HG03571 (cell line): ENCODE results near the gene PCBP4.

Source experiments
- ATAC-seq: cut with Tn5 transposase; IDR thresholded peaks from one replicate; pipeline ENCODE4 v1.9.1; 2021; ENCODE audit not compliant: unreplicated experiment

Gene PCBP4

DNA sequence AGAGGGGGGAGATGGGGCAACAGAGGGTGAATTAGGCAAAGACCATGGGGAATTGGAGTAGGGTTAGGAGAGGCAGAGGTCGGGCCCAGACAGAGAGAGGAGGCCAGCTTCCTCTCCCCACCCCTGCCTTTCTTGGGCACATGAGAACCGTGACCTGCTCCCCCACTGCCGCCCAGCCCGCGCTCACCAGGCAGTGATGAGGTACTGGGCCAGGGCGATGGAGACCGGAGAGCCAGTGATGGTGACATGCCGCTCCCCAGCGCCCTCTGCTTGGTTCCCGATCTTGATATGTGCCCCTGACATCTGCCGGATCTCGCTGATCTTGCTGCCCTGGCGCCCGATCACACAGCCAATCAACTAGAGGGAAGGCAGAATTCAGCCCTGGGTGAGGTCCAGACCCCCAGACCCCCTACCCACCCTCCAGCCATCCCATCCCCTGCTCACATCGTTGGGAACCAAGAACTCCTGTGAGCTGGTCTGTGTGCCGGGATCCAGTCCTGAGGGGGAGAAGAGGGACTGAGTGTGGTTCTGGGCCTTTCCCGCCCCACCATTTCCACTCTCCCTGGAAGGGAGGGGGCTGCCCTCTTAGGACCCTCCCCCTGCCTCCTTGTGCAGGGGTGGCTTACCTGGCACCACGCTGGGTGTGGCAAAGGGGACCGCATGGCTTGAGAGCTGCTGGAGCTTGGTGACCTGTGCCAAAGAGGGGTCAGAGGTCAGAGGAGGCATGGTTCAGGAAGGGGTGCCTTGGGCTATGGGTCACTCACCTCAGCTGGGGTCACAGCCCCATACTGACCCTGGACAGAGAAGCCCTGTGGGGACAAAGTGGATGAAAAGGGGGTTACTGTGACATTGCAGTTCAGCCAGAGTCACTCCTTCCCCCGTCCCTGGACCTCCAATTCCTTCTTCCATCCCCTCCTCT lies 8.4 kb downstream of the PCBP4 start:
- no peak for ATAC-seq

DNA sequence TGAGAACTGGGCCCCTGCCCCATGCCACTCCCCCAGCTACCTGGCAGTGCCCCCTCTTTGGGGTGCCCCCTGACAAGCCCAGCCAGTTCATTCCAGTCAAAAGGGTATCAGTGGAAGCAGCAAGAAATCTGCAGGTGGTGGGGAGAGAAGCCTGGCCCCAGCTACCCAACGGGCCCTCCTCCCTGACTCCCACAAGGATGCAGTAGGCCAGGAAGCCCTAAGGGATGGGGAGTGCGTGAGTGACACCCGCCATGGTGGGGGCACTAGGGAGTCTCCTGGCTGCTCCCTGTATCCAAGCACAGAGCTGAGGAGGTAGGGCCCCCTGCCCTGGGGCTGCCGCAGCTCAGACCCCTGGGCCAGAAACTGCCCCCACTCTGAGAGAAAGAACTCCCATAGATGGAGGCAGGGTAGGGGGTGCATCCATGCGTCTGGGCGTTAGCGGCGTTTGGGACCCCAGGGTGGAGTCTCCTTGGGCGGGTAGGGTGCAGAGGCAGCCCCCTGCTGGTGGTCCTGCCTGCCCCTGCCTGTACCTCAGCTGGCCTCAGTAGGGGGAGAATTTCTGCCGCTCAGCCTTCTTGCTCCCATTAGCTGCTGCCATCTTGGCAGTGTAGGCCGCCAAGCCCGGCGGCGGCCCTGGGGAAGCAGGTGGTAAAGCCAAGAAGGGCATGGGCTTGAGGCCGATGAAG lies 9.6 kb downstream of the PCBP4 start:
- ATAC-seq: no peak

DNA sequence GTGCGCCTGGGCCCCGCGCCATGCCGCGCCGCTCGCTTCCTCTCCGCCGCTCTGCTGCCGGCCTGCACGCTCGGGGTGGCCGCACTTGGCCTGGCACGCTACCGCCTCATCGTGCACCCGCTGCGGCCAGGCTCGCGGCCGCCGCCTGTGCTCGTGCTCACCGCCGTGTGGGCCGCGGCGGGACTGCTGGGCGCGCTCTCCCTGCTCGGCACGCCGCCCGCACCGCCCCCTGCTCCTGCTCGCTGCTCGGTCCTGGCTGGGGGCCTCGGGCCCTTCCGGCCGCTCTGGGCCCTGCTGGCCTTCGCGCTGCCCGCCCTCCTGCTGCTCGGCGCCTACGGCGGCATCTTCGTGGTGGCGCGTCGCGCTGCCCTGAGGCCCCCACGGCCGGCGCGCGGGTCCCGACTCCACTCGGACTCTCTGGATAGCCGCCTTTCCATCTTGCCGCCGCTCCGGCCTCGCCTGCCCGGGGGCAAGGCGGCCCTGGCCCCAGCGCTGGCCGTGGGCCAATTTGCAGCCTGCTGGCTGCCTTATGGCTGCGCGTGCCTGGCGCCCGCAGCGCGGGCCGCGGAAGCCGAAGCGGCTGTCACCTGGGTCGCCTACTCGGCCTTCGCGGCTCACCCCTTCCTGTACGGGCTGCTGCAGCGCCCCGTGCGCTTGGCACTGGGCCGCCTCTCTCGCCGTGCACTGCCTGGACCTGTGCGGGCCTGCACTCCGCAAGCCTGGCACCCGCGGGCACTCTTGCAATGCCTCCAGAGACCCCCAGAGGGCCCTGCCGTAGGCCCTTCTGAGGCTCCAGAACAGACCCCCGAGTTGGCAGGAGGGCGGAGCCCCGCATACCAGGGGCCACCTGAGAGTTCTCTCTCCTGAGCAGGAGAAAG lies 11.1 kb downstream of the PCBP4 start:
- no peak for ATAC-seq

DNA sequence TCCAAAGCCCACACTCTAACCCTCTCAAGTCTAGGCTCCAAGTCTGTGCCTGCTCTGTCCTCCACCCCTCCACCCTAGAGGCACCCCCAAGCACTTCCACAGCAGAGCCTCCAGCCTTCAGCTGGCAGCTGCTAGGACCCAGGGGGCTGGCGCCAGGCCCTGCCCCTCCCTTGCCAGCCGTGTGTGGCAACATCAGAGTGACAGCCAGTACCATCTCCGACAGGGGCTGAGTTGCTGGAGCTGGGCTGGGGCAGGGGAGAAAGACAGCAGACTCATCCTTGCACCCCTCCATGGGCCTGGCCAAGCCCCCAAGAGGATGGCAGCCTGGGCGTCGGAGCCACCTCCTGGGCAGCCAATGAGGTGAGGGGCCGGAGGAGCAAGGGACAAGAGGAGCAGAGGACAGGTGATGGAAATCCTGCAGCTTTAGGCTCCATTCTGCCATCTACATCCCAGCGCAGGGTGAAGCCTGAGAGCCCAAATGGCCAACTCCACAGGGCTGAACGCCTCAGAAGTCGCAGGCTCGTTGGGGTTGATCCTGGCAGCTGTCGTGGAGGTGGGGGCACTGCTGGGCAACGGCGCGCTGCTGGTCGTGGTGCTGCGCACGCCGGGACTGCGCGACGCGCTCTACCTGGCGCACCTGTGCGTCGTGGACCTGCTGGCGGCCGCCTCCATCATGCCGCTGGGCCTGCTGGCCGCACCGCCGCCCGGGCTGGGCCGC lies 11.9 kb downstream of the PCBP4 start, which contains the start of gene GPR62:
TSS of gene GPR62 (plus strand) at position 207 of the 718 bp plus-strand sequence. CDS start at position 479, 272 bp downstream.
- ATAC-seq: no peak

DNA sequence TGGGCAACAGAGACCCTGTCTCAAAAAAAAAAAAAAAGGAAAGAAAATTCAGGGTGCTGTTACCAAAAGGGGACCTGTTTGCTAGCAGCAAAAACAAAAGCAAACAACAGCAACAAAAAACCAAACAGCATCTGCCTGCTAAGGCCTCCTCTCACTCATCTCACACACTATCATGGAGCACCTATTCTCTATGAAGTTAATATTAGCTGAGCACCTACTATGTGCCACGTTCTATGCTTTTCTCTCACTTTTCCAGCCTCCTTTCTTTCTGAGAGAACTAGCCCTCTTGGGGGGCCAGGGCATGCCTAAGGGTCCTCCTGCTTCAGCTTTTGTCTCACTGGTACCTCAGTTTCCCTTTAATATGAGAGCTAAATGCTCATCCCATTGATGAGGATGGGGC lies 12.5 kb downstream of the PCBP4 start:
- no peak for ATAC-seq

DNA sequence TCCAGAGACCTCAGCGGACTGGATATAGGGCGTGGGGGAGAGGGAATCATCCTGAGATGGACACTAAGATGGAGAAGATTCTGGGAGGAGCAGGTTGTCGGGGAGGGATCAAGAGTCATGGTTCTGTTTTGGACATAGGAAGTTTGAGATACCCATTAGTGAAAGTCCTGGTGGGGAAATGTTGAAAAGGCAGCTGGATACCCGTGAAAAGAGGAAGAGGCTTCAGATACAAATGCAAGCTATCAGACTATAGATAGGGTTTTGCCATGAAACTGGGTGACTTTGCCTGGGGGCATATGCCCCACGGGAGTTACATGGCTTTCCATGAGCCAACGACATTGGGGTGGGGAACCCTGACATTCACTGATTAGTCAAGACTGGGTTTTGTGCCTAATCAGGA lies 13.1 kb downstream of the PCBP4 start:
- ATAC-seq: no peak

DNA sequence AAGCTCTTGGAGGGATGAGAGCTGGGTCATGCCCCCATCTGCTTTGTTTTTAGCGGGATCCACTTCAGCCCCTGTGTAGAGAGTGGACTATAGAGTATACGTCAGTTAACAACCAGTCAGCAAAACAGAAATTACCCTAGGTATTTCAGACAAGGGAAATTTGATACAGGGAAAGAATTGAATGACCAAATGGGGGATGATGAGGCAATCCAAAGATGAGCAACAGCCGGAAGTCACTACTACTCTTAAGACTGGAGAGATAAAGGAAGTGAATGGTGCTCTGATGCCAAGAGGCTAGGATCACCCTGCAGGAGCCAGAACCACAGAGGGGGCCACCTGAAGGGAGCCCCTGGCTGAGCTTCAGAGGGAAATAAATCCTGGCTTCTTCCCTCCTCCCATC lies 13.8 kb downstream of the PCBP4 start:
- ATAC-seq: no peak

DNA sequence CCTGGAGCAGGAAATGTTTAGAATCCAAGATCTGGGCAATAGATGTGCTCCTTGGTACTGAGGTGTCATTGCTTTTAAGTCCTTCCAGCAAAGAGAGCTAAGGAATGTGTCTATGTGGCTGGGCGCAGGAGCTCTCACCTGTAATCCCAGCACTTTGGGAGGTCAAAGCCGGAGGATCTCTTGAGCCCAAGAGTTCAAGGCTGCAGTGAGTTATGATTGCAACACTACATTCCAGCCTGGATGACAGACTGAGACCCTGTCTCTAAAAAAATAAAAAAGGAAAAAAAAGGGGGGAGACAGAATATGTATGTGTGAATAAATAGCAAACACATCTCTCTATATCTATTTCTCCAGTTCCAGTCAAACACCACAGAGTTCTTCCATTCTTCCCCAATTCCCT lies 16.4 kb downstream of the PCBP4 start:
- no peak for ATAC-seq

DNA sequence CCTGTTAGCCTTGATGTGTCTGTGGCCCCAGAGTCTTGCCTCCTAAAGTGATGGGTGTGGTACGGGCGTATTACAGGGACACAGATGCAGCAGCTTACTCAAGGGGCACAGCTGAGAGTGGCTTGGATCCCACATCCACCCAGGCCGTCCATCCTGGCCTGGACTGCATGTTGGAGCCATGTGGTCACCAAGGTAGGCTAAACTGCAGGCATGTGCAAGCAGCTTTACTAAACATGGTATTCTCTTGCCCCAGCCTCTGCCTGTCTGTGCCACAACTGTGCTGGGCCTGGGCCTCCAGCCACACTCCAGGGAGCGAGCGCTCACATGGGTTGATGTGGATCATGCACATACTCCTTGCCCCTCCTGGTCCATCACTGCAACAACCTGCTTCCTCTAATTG lies 18.1 kb downstream of the PCBP4 start:
- ATAC-seq: no peak

DNA sequence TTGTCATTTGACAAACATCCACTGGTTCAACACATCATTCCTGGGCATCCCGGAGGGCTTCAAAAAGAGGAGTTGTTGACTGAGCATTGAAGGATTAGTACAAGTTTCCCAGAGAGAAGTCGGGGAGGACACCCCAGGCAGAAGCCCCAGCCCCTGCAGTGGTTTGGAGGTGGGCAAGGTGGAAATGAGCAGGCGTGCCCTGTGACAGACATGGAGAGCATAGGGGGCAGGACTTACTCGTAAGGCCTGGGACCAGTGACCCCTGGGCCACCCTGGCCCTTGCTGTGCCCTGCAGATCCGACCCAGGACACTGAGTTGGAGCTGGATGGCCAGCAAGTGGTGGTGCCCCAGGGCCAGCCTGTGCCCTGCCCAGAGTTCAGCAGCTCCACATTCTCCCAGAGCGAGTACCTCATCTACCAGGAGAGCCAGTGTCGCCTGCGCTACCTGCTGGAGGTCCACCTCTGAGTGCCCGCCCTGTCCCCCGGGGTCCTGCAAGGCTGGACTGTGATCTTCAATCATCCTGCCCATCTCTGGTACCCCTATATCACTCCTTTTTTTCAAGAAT lies 19.2 kb downstream of the PCBP4 start:
- ATAC-seq: no peak

DNA sequence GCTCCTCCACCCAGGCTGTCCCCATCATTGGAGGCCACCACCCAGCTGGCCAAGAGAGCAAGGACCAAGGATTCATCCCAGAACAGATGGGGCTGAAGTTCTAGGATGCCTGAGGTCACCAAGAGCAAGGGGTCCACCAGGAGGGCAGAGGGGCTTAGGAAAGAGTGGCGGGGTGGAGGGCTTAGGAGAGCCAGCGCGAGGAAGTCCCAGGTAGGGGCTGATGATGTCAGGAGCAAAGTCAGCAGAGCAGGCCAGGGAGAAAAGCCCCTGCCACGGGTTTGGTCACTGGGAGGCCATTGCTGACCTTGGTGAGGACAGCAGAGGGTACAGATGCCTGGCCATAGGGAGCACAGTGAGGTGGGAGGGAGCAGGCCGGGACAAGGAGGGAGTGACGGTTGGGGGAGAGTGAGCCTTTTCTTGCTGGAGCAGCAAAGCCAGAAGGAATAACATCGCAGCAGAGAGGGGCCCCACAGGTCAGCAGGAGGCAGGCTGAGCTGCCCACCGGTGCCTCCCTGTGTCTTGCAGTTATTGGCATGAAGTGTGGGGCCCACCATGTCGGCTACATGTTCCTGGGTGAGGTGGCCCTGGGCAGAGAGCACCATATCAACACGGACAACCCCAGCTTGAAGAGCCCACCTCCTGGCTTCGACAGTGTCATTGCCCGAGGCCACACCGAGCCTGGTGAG lies 19.9 kb downstream of the PCBP4 start:
- no peak for ATAC-seq

DNA sequence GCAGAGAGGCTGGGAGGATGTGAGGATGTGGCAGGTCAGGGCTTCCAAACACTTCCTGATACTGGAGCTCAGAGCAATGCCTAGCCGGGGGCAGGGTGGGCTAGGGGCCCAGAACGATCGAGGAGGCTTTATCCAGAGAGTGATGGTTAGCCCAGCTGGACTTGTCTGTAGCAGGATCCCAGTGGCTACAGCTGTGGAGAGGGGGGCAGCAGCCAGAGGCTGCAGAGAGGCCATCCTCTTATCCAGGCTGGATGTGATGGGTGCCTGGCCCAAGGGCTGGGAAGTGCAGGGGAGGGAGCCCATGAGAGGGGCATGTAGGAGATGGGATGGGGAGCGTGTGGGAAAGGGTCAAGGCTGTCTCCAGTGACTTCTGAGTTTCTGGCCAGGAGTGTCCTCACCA lies 20.5 kb downstream of the PCBP4 start:
- no peak for ATAC-seq

DNA sequence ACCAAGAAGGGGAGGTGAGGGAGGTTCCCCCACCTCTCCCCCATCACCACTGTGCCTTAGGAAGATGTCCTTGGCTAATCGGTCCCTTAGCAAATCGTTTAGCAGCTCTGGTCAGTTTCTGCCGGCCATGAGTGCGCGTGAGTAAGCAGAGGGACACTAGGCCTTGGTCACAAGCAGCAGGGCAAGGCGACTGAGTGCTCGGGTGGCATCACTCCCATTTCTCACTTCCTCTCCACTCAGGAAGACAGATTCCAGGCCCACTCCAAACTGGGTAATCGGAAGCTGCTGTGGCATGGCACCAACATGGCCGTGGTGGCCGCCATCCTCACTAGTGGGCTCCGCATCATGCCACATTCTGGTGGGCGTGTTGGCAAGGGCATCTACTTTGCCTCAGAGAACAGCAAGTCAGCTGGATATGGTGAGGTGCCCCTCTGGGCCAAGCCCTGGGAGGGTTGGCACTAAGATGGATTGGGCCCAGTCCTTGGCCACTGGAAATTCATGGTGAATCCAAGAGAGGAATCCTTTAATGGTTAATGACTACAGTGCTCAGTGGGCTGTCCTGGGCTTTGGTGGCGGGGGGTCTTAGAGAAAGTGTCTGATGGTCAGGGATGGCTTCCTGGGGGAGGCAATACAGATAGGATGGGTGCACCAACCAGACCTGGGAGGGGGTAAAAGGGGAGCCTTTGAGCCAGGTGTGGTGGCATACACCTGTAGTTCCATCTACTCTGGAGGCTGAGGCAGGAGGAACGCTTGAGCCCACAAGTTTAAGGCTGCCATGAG lies 21.1 kb downstream of the PCBP4 start:
- ATAC-seq: no peak

DNA sequence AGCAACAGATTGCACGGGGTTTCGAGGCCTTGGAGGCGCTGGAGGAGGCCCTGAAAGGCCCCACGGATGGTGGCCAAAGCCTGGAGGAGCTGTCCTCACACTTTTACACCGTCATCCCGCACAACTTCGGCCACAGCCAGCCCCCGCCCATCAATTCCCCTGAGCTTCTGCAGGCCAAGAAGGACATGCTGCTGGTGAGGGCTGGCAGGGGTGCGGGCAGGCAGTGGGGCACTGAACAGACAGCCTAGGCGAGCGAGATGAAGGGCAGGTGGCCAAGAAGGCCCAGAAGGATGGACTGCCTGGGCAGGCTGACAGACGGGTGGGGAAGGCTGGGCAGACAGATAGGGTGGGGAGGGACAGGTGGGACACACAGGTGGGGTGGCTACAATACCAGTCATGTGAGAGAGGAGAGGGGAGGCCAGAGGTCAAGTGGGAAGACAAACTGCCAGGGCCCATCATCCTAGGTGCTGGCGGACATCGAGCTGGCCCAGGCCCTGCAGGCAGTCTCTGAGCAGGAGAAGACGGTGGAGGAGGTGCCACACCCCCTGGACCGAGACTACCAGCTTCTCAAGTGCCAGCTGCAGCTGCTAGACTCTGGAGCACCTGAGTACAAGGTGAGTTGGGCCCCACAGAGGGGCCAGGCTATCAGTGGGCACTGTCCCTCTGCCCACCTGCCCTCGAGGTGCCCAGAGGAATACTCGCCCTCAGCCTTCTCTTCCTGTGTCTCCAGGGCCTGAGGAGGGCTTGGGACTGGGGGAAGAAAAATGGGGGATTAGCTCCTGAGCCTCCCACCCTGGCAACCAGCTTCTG lies 22.0 kb downstream of the PCBP4 start:
- no peak for ATAC-seq

DNA sequence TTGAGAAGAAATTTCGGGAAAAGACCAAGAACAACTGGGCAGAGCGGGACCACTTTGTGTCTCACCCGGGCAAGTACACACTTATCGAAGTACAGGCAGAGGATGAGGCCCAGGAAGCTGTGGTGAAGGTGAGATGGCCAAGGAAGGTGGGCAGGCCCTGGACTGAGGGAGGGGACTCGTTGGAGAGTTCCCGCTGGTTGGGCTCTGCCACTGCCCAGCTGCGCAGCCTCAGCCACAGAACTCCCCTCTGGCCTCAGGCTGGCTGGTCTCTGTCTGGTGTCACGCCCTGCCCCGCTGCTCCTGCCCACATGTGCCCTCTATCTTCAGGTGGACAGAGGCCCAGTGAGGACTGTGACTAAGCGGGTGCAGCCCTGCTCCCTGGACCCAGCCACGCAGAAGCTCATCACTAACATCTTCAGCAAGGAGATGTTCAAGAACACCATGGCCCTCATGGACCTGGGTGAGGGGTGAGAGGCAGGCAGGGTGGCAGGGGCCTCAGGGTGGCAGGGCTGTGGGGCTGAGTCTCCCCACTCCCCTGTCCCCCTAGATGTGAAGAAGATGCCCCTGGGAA lies 22.7 kb downstream of the PCBP4 start:
- no peak for ATAC-seq

DNA sequence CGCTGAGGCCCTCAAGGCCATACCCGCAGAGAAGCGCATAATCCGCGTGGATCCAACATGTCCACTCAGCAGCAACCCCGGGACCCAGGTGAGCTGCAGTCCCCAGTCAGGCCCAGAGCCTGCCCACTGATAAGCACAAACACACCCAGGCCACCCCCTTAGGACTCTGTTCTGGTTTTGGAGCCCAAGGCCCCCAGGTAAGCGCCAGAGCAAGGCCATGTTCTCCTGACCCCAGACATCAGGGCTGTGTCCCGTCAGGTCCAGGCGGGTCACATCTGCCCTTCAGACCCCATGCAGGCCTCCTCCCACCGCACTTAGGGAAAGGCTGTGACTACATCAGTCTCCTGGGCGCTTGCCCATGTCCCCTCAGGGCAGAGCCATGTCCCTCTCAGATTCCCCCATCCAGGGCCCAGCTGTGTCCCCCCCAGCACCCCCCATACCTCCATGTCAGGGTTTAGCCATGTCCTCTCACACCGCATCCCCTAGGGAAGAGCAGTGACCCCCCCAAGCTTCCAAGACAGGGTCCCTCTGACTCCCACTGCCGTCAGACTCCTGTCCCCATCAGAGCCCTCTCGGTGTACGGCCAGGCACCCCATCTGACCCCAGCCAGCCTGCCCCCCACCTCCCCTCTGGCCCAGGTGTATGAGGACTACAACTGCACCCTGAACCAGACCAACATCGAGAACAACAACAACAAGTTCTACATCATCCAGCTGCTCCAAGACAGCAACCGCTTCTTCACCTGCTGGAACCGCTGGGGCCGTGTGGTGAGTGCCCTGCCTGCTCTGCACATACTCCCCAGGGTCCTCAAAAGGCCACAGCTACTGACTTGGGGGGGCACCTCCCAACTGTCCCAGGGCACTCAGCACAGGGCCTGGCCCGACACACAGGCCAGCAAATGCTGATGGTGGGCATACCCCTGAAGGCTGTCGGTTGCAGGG lies 23.5 kb downstream of the PCBP4 start:
- no peak for ATAC-seq
